ENCODE data around the gene SHB.

The SHB gene

GRCh38 chr9:37947977-37948376 lies 121.0 kb downstream of the SHB start:
- Histone ChIP-seq H3K27ac (ENCODE audit: low read depth, low read length) (no peak overlapping the region), H4K20me1 (ENCODE audit: low read depth, low read length) (no peaks in the 10 kb centered on the region), H3K4me3 (ENCODE audit: insufficient read depth, low read length, poor library complexity, severe bottlenecking) (no peak overlapping the region), H3F3A (ENCODE audit: insufficient read depth) (no peaks in the 10 kb centered on the region), H3K9me3 (ENCODE audit: insufficient read depth, low read length) (no peaks in the 10 kb centered on the region), H3K9ac (ENCODE audit: low read length) (no peak overlapping the region), H3K79me2 (ENCODE audit: insufficient read depth, low read length) (no peaks in the 10 kb centered on the region), H3K9me2 (replicated peaks; ENCODE audit: insufficient read depth, low read length) (no peaks in the 10 kb centered on the region), H3K4me2 (ENCODE audit: low read depth, low read length, poor library complexity, severe bottlenecking) (no peak overlapping the region), H2AFZ (ENCODE audit: low read depth, low read length, severe bottlenecking) (no peak overlapping the region), H3K27me3 (ENCODE audit: low read length) (no peaks in the 10 kb centered on the region), H3K36me3 (ENCODE audit: low read length) (no peaks in the 10 kb centered on the region)
- TF ChIP-seq CTCF (IDR thresholded peaks at IDR 0.05; ENCODE audit: insufficient read depth, low read length, poor library complexity, severe bottlenecking), result no peak
- no peak for TF ChIP-seq EZH2phosphoT487 (conservative IDR thresholded peaks at IDR 0.05; ENCODE audit: low read length)

- no peaks in the 10 kb centered on the region for H3K36me3 ChIP-seq (ENCODE audit: low read length)
- H3K9me3 ChIP-seq (ENCODE audit: insufficient read depth, low read length), result no peaks in the 10 kb centered on the region
- no peak overlapping the region for H3K4me3 ChIP-seq (ENCODE audit: insufficient read depth, low read length, poor library complexity, severe bottlenecking)
- H3K27me3 ChIP-seq (ENCODE audit: low read length), result no peaks in the 10 kb centered on the region
- no peaks in the 10 kb centered on the region for H3K9me2 ChIP-seq (replicated peaks; ENCODE audit: insufficient read depth, low read length)
- no peaks in the 10 kb centered on the region for H3K79me2 ChIP-seq (ENCODE audit: insufficient read depth, low read length)
- no peak overlapping the region for H3K27ac ChIP-seq (ENCODE audit: low read depth, low read length)
- H3K9ac ChIP-seq (ENCODE audit: low read length), result no peak overlapping the region
- no peak overlapping the region for H3K4me2 ChIP-seq (ENCODE audit: low read depth, low read length, poor library complexity, severe bottlenecking)
- H2AFZ ChIP-seq (ENCODE audit: low read depth, low read length, severe bottlenecking), result no peak overlapping the region
- no peaks in the 10 kb centered on the region for H3F3A ChIP-seq (ENCODE audit: insufficient read depth)
- H4K20me1 ChIP-seq (ENCODE audit: low read depth, low read length), result no peaks in the 10 kb centered on the region
- TF ChIP-seq EZH2phosphoT487 (conservative IDR thresholded peaks at IDR 0.05; ENCODE audit: low read length) (no peak), CTCF (IDR thresholded peaks at IDR 0.05; ENCODE audit: insufficient read depth, low read length, poor library complexity, severe bottlenecking) (no peak)
These were observed 121.6 kb downstream of the SHB start for GRCh38 chr9:37947471-37947870.

GRCh38 chr9:37946971-37947370 lies 122.1 kb downstream of the SHB start:
- Histone ChIP-seq H3K27me3 (ENCODE audit: low read length) (no peaks in the 10 kb centered on the region), H3K27ac (ENCODE audit: low read depth, low read length) (no peak overlapping the region), H3K4me2 (ENCODE audit: low read depth, low read length, poor library complexity, severe bottlenecking) (no peak overlapping the region), H3K36me3 (ENCODE audit: low read length) (no peaks in the 10 kb centered on the region), H2AFZ (ENCODE audit: low read depth, low read length, severe bottlenecking) (no peak overlapping the region), H3K9me2 (replicated peaks; ENCODE audit: insufficient read depth, low read length) (no peaks in the 10 kb centered on the region), H3K79me2 (ENCODE audit: insufficient read depth, low read length) (no peaks in the 10 kb centered on the region), H3K9me3 (ENCODE audit: insufficient read depth, low read length) (no peaks in the 10 kb centered on the region), H3F3A (ENCODE audit: insufficient read depth) (no peaks in the 10 kb centered on the region), H3K4me3 (ENCODE audit: insufficient read depth, low read length, poor library complexity, severe bottlenecking) (no peak overlapping the region), H4K20me1 (ENCODE audit: low read depth, low read length) (no peaks in the 10 kb centered on the region), H3K9ac (ENCODE audit: low read length) (no peak overlapping the region)
- no peak for TF ChIP-seq CTCF (IDR thresholded peaks at IDR 0.05; ENCODE audit: insufficient read depth, low read length, poor library complexity, severe bottlenecking)
- TF ChIP-seq EZH2phosphoT487 (conservative IDR thresholded peaks at IDR 0.05; ENCODE audit: low read length), result no peak
